Endothelial cell of umbilical vein (primary cell): ENCODE results near the gene SMIM36. TPM values are rescaled to one million over a fixed set of nuclear protein-coding genes. Genes with fewer than 3 reads are reported as not detected.
"Not testable (repeated sequence)": the region's sequence is repeated elsewhere in the genome, so short reads cannot be mapped to it uniquely, and the experiment has no call there.

Source experiments
- BruUV-seq: library from RNA; stranded (reverse); fragments of 400-500 nt; replicated peaks from 2 replicates; lab custom pipeline; 2021; lab: Mats Ljungman, UMichigan
- CTCF ChIA-PET: fragments of 300-600, 350-600 bp; sonication (Branson Sonifier 250); formaldehyde crosslinking; loops from one replicate; lab custom pipeline; 2021; ENCODE audit warnings: antibody characterized with exemption, inconsistent platforms; lab: Charles Lee
- POLR2A ChIA-PET: fragments of 300-600, 350-600 bp; sonication (Branson Sonifier 250); formaldehyde crosslinking; loops from one replicate; lab custom pipeline; 2021; ENCODE audit warnings: antibody characterized with exemption, inconsistent platforms; lab: Charles Lee
- DNase-seq: peaks from one replicate; pipeline ENCODE4 v3.0.0-alpha.2; 2011; ENCODE audit warnings: low read depth, low spot score
- FAIRE-seq: peaks from 2 replicates; lab custom pipeline; 2011; peaks lifted over from hg19 to GRCh38; lab: Jason Lieb, UNC
- H2AFZ ChIP-seq: 2 replicates; pipeline ENCODE4 v1.6.0; 2012; ENCODE audit warnings: low read depth, low read length, control low read depth, inconsistent platforms
- H3K27ac ChIP-seq: 2 replicates; pipeline ENCODE4 v1.5.1; 2011; ENCODE audit warnings: low read depth, mild to moderate bottlenecking, control low read depth, low read length, moderate library complexity; ENCODE audit not compliant: insufficient read depth
- H3K27me3 ChIP-seq, 2 experiments: 2 replicates each; pipeline versions ENCODE4 v1.6.0 to v1.6.1; 2011; ENCODE audit warnings: low read length in 2 of 2, mixed read lengths in 1 of 2; ENCODE audit not compliant: control insufficient read depth in 2 of 2, insufficient read depth in 2 of 2
- H3K36me3 ChIP-seq, 2 experiments: 2 replicates in 1 of 2; 3 replicates in 1 of 2; pipeline ENCODE4 v1.5.1; 2011; ENCODE audit warnings: low read length in 2 of 2, mild to moderate bottlenecking in 1 of 2, moderate library complexity in 1 of 2; ENCODE audit not compliant: control insufficient read depth in 2 of 2, insufficient read depth in 2 of 2; ENCODE audit errors: extremely low read depth in 1 of 2
- H3K4me1 ChIP-seq: 3 replicates; pipeline ENCODE4 v1.5.1; 2011; ENCODE audit warnings: mild to moderate bottlenecking, low read length; ENCODE audit not compliant: control insufficient read depth, insufficient read depth; ENCODE audit errors: extremely low read depth
- H3K4me2 ChIP-seq: 2 replicates; pipeline ENCODE4 v1.6.1; 2011; ENCODE audit warnings: low read length, control low read depth, mixed read lengths; ENCODE audit not compliant: insufficient read depth
- H3K4me3 ChIP-seq, 3 experiments: fragments of 200-600 bp in 1 of 3; sonication (generic), shearing (Covaris generic) in 1 of 3; replicated peaks in 1 of 3; 2 replicates each; pipeline ENCODE4 v1.5.1; 2011 to 2016; ENCODE audit warnings: control low read depth in 3 of 3, low read length in 3 of 3, mild to moderate bottlenecking in 2 of 3, inconsistent platforms in 1 of 3, low read depth in 1 of 3, moderate library complexity in 1 of 3; ENCODE audit not compliant: insufficient read depth in 1 of 3
- H3K79me2 ChIP-seq: 2 replicates; pipeline ENCODE4 v1.6.0; 2012; ENCODE audit warnings: low read length, inconsistent platforms; ENCODE audit not compliant: control insufficient read depth, insufficient read depth
- H3K9ac ChIP-seq: replicated peaks from 2 replicates; pipeline ENCODE3; 2011; ENCODE audit warnings: low read length, control low read depth; ENCODE audit not compliant: insufficient read depth; ENCODE audit errors: extremely low read depth
- H3K9me1 ChIP-seq: replicated peaks from 3 replicates; pipeline ENCODE4 v1.6.0; 2011; ENCODE audit warnings: mild to moderate bottlenecking, low read length; ENCODE audit not compliant: control insufficient read depth, insufficient read depth; ENCODE audit errors: extremely low read depth
- H3K9me3 ChIP-seq: replicated peaks from 2 replicates; pipeline ENCODE4 v1.5.1; 2012; ENCODE audit warnings: low read length, inconsistent platforms; ENCODE audit not compliant: control insufficient read depth, insufficient read depth
- H4K20me1 ChIP-seq: replicated peaks from 2 replicates; pipeline ENCODE3; 2011; ENCODE audit warnings: mild to moderate bottlenecking, low read length; ENCODE audit not compliant: control insufficient read depth, insufficient read depth; ENCODE audit errors: extremely low read depth
- EZH2 ChIP-seq: IDR thresholded peaks from 2 replicates; pipeline ENCODE4 v1.6.1; 2012; ENCODE audit warnings: borderline replicate concordance, low read depth, mild to moderate bottlenecking, moderate library complexity, low read length, inconsistent platforms; ENCODE audit not compliant: severe bottlenecking
- JUN ChIP-seq: IDR thresholded peaks from 2 replicates; pipeline ENCODE4 v1.6.1; 2011; ENCODE audit warnings: borderline replicate concordance, low read depth; ENCODE audit not compliant: insufficient read length, insufficient read depth
- MYC ChIP-seq: IDR thresholded peaks from one replicate; pipeline ENCODE4 v1.6.1; 2011; ENCODE audit warnings: mild to moderate bottlenecking, low read depth, low read length
- POLR2A ChIP-seq: IDR thresholded peaks from 2 replicates; pipeline ENCODE4 v1.6.1; 2012; ENCODE audit warnings: low read depth, mild to moderate bottlenecking, control low read depth, low read length
- POLR2AphosphoS5 ChIP-seq: IDR thresholded peaks from 2 replicates; pipeline ENCODE4 v1.6.1; 2012; ENCODE audit warnings: low read depth, mild to moderate bottlenecking, control low read depth, low read length, moderate library complexity; ENCODE audit not compliant: insufficient read depth
- dilution Hi-C: fragments of 300-500 bp; cut with MboI; formaldehyde crosslinking; loops from one replicate; pipeline ENCODE4 v1.15.0; 2019; ENCODE audit warnings: low sequenced_read_pairs; ENCODE audit not compliant: extremely low pct_ligation_motif_present
- intact Hi-C: fragments of 100-400 bp; cut with micrococcal nuclease; formaldehyde crosslinking; loops from one replicate; pipeline ENCODE4 v1.10.0; 2022
- polyA plus RNA-seq, 4 experiments: library from polyadenylated mRNA; depleted of rRNA in 3 of 4; stranded (reverse) in 3 of 4; unstranded in 1 of 4; fragments of >200 nt; gene quantifications; 2 replicates each; pipeline versions ENCODE4 v1.2.1 to v1.2.3, GENCODE V29; 2011 to 2012; ENCODE audit warnings: missing spikeins in 1 of 4
- total RNA-seq: library from RNA; stranded (reverse); gene quantifications from 2 replicates; pipeline ENCODE4 v1.2.3, GENCODE V29; 2021

The SMIM36 gene
- total and polyA plus RNA-seq, 2 donors (not counting 3 experiments of a cell fraction or from before 2014, with no cell fraction given), result not detected

- no TSS peak for BruUV-seq
- TF ChIP-seq POLR2A (no peak), POLR2AphosphoS5 (no peak), JUN (no peak), MYC (no peak), EZH2 (no peak)
- no peak overlapping the region for H3K4me2 ChIP-seq
- H3K9me3 ChIP-seq, result no peaks in the 10 kb centered on the region
- DNase-seq, result no peak
- POLR2A ChIA-PET, result no interaction called here
- H3K9me1 ChIP-seq, result no peaks in the 10 kb centered on the region
- CTCF ChIA-PET, result interaction anchor here (0.9 kb wide), 1 partner anchor 109 kb away, joined by 3 read pairs; no protein-coding TSS in a partner anchor
- H3K4me1 ChIP-seq, result no peaks in the 10 kb centered on the region
- FAIRE-seq, result no peak
- dilution Hi-C loops (no loop called here), intact Hi-C loops (no loop called here)
- H3K4me3 ChIP-seq, result no peak overlapping the region
- H3K9ac ChIP-seq, result no peak overlapping the region
- peaks cover 0 to 2% of the 10 kb centered on the region in 2 experiments for H3K36me3 ChIP-seq
- H2AFZ ChIP-seq, result no peak overlapping the region
- H3K27me3 ChIP-seq, result no peaks in the 10 kb centered on the region
- no peaks in the 10 kb centered on the region for H4K20me1 ChIP-seq
- H3K79me2 ChIP-seq, result no peaks in the 10 kb centered on the region
- no peak overlapping the region for H3K27ac ChIP-seq
These were observed 105.7 kb downstream of the SMIM36 start for GRCh38 chr17:55405600-55405999.

- H4K20me1 ChIP-seq, H3K36me3 ChIP-seq, H3K4me2 ChIP-seq, H3K9me1 ChIP-seq, H3K4me3 ChIP-seq, H2AFZ ChIP-seq, H3K9ac ChIP-seq, POLR2A ChIA-PET, H3K27me3 ChIP-seq, BruUV-seq, H3K27ac ChIP-seq, CTCF ChIA-PET, intact Hi-C loops, H3K79me2 ChIP-seq, FAIRE-seq, DNase-seq, dilution Hi-C loops, H3K9me3 ChIP-seq, H3K4me1 ChIP-seq: not testable (repeated sequence)
These were observed 107.1 kb downstream of the SMIM36 start for GRCh38 chr17:55404197-55404596.
